ENCODE data around the gene PRR5L.

- TF ChIP-seq FOXA1 (IDR thresholded peaks at IDR 0.05) (no peak), FOXM1 (IDR thresholded peaks at IDR 0.05; ENCODE audit: borderline replicate concordance) (no peak), SP1 (IDR thresholded peaks at IDR 0.05) (no peak), HDGF (IDR thresholded peaks at IDR 0.05; ENCODE audit: borderline replicate concordance) (no peak), TARDBP (IDR thresholded peaks at IDR 0.05) (no peak), ZNF384 (IDR thresholded peaks at IDR 0.05) (no peak), FOXK2 (IDR thresholded peaks at IDR 0.05) (no peak)
- TF ChIP-seq, protein P1, sequence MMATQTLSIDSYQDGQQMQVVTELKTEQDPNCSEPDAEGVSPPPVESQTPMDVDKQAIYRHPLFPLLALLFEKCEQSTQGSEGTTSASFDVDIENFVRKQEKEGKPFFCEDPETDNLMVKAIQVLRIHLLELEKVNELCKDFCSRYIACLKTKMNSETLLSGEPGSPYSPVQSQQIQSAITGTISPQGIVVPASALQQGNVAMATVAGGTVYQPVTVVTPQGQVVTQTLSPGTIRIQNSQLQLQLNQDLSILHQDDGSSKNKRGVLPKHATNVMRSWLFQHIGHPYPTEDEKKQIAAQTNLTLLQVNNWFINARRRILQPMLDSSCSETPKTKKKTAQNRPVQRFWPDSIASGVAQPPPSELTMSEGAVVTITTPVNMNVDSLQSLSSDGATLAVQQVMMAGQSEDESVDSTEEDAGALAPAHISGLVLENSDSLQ (IDR thresholded peaks at IDR 0.05), result no peak
Measured at GRCh38 chr11:36350137-36350513, 54.0 kb downstream of the PRR5L start.

All from HEK293T (cell line).